GM23338 (cell line): Measurements from ENCODE around the gene PEAR1. TPM values are rescaled to one million over a fixed set of nuclear protein-coding genes. Genes with fewer than 3 reads are reported as not detected.
A peak's percentile ranks its signal among the peaks of the same experiment; 100 is the strongest.

ENCODE experiments used
- ATAC-seq: fragments of 200-7000 bp; cut with Tn5 transposase; 3 replicates; pipeline ENCODE4 v1.9.1; 2020
- DNase-seq: peaks from one replicate; pipeline ENCODE4 v3.0.0-alpha.2; 2015; ENCODE audit warnings: low spot score
- H2AFZ ChIP-seq: fragments of 200-600 bp; sonication (generic); 2 replicates; pipeline ENCODE4 v1.8.0; 2016; ENCODE audit warnings: antibody characterized with exemption, mild to moderate bottlenecking, moderate library complexity
- H3F3A ChIP-seq: fragments of 200-600 bp; sonication (generic); replicated peaks from 2 replicates; pipeline ENCODE4 v1.8.0; 2017; ENCODE audit warnings: antibody characterized with exemption, mixed run types, low read depth
- H3K27ac ChIP-seq: fragments of 200-600 bp; sonication (generic); 2 replicates; pipeline ENCODE4 v1.6.1; 2016; ENCODE audit warnings: low read depth
- H3K27me3 ChIP-seq: fragments of 200-600 bp; sonication (generic); 2 replicates; pipeline ENCODE4 v1.8.0; 2016; ENCODE audit warnings: mild to moderate bottlenecking, mixed run types, moderate library complexity; ENCODE audit not compliant: insufficient read depth
- H3K36me3 ChIP-seq: fragments of 200-600 bp; sonication (generic); 2 replicates; pipeline ENCODE4 v1.8.0; 2016; ENCODE audit warnings: mild to moderate bottlenecking; ENCODE audit not compliant: insufficient read depth
- H3K4me1 ChIP-seq: fragments of 200-600 bp; sonication (generic); 2 replicates; pipeline ENCODE4 v1.8.0; 2016; ENCODE audit warnings: mild to moderate bottlenecking, moderate library complexity; ENCODE audit not compliant: insufficient read depth
- H3K4me2 ChIP-seq: fragments of 200-600 bp; sonication (generic); 2 replicates; pipeline ENCODE4 v1.7.1; 2017; ENCODE audit warnings: mixed run types
- H3K4me3 ChIP-seq: fragments of 200-600 bp; sonication (generic); 2 replicates; pipeline ENCODE4 v1.6.1; 2016; ENCODE audit warnings: mixed run types
- H3K79me2 ChIP-seq: fragments of 200-600 bp; sonication (generic); replicated peaks from 2 replicates; pipeline ENCODE4 v1.8.0; 2017; ENCODE audit warnings: mild to moderate bottlenecking; ENCODE audit not compliant: insufficient read depth
- H3K9me2 ChIP-seq: fragments of 200-600 bp; sonication (generic); 2 replicates; pipeline ENCODE4 v1.8.0; 2017; ENCODE audit not compliant: insufficient read depth
- H4K20me1 ChIP-seq: fragments of 200-600 bp; sonication (generic); replicated peaks from 2 replicates; pipeline ENCODE4 v1.8.0; 2017; ENCODE audit warnings: mild to moderate bottlenecking; ENCODE audit not compliant: insufficient read depth
- H3K27ac Mint-ChIP-seq: 2 replicates; pipeline ENCODE4 v1.8.0; 2020; ENCODE audit warnings: inconsistent platforms, mild to moderate bottlenecking, moderate library complexity, mixed read lengths
- H3K27me3 Mint-ChIP-seq: 3 replicates; pipeline ENCODE4 v1.8.0; 2022; ENCODE audit warnings: low read depth, mild to moderate bottlenecking, moderate library complexity, mixed read lengths, inconsistent platforms; ENCODE audit not compliant: insufficient read depth, poor library complexity
- H3K36me3 Mint-ChIP-seq: 3 replicates; pipeline ENCODE4 v1.8.0; 2021; ENCODE audit warnings: low read depth, mild to moderate bottlenecking, inconsistent platforms, moderate library complexity, mixed read lengths
- H3K4me1 Mint-ChIP-seq: 3 replicates; pipeline ENCODE4 v1.8.0; 2020; ENCODE audit warnings: mild to moderate bottlenecking, inconsistent platforms, mixed read lengths
- H3K4me3 Mint-ChIP-seq: 3 replicates; pipeline ENCODE4 v1.8.0; 2021; ENCODE audit warnings: moderate library complexity, mild to moderate bottlenecking, inconsistent platforms, mixed read lengths
- H3K9me3 Mint-ChIP-seq: 3 replicates; pipeline ENCODE4 v1.8.0; 2020; ENCODE audit warnings: moderate library complexity, mild to moderate bottlenecking, inconsistent platforms, mixed read lengths
- EZH2phosphoT487 ChIP-seq: fragments of 200-600 bp; sonication (generic); IDR thresholded peaks from one replicate; pipeline ENCODE4 v1.8.1; 2018; ENCODE audit warnings: antibody characterized with exemption; ENCODE audit not compliant: unreplicated experiment
- JUNB ChIP-seq: IDR thresholded peaks from one replicate; pipeline ENCODE4 v1.6.1; 2016; ENCODE audit warnings: antibody characterized with exemption; ENCODE audit not compliant: unreplicated experiment
- ZNF114 ChIP-seq: fragments of 250-450 bp; sonication (Bioruptor Pico); IDR thresholded peaks from 2 replicates; pipeline ENCODE4 v1.5.0; 2020; ENCODE audit warnings: mild to moderate bottlenecking, moderate library complexity
- ZNF331 ChIP-seq: fragments of 250-450 bp; sonication (Bioruptor Pico); IDR thresholded peaks from 2 replicates; pipeline ENCODE4 v1.5.0; 2020; ENCODE audit warnings: low read depth, mild to moderate bottlenecking, moderate library complexity
- ZNF462 ChIP-seq: fragments of 250-450 bp; sonication (Bioruptor Pico); IDR thresholded peaks from 2 replicates; pipeline ENCODE4 v1.5.0; 2020; ENCODE audit warnings: mild to moderate bottlenecking, moderate library complexity
- polyA plus RNA-seq: library from polyadenylated mRNA; unstranded; fragments of >200 nt; fragmentation: Nextera tagmentation; extraction: Ambion mirVana; gene quantifications from 2 replicates; pipeline ENCODE4 v1.2.1, GENCODE V29; 2016
- total RNA-seq: library from RNA; depleted of rRNA; stranded (reverse); fragments of >200 nt; shearing (Covaris generic); gene quantifications from 2 replicates; pipeline ENCODE4 v1.2.3, GENCODE V29; 2014
- TF ChIP-seq, protein P1 (sequence below): IDR thresholded peaks from one replicate; pipeline ENCODE4 v1.6.1; 2018; ENCODE audit warnings: antibody characterized with exemption; ENCODE audit not compliant: unreplicated experiment
- TF ChIP-seq, protein P2 (sequence below), 2 experiments: fragments of 200-600 bp in 1 of 2; sonication (generic) in 1 of 2; conservative IDR thresholded peaks; 2 replicates each; pipeline versions ENCODE4 v1.5.1 to v1.6.1; 2016 to 2017; ENCODE audit warnings: antibody characterized with exemption in 2 of 2, low read depth in 2 of 2, mild to moderate bottlenecking in 2 of 2, moderate library complexity in 1 of 2

The PEAR1 gene
- total and polyA plus RNA-seq, 2 experiments from 2014 or later = 0.28 to 0.47 TPM

DNA sequence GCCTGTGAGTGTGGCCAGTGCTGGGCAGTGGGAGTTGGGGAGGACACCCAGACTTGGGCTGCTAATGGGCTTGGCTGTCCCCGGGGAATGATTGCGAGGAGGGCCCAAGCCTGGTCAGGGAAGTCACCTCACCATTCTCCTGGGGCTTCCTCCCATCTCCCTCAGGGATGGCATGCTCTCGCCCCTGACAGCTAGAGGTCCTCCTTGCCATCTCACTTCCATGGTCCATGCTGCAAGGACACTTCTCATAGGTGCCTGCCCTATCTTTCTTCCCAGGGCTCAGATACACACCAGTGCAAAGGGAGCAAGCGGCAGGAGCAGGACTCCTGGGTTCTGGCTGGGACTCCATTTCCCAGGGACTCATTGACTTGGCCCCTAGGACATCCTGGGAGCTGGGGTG, 28.7 kb upstream of the PEAR1 start:
- H3K27me3 ChIP-seq = peaks cover 68% of the 10 kb centered on the region

DNA sequence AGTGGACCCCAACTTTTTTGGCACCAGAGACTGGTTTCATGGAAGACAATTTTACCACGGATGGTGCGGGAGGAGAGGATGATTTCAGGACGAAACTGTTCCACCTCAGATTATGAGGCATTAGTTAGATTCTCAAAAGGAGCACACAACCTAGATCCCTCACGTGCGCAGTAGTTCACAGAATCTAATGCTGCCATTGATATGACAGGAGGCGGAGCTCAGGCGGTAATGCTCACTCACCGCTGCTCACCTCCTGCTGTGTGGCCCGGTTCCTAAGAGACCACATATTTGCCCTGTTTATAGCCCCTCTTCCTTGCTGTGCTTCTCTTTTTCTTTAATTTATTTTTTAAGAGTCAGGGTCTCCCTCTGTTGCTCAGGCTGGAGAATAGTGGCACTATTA, 28.3 kb upstream of the PEAR1 start:
- no peaks in the 10 kb centered on the region for H3K36me3 ChIP-seq
- H3K4me2 ChIP-seq = no peak overlapping the region
- H3K27me3 ChIP-seq = peaks cover 65% of the 10 kb centered on the region
- no peaks in the 10 kb centered on the region for H3K36me3 Mint-ChIP-seq
- no peaks in the 10 kb centered on the region for H3K9me2 ChIP-seq
- 0 out of 2 replicates have a peak, but pooled peaks cover 2% of the 10 kb centered on the region for H3F3A ChIP-seq
- H3K79me2 ChIP-seq = no peaks in the 10 kb centered on the region
- peaks cover 5% of the 10 kb centered on the region; the same call in 1 of the 2 replicates for H4K20me1 ChIP-seq
- H3K4me3 Mint-ChIP-seq = no peak overlapping the region; the same call in 2 of the 3 replicates
- peaks cover 9% of the 10 kb centered on the region; the same call in 1 of the 2 replicates for H3K4me1 ChIP-seq
- peaks cover 55% of the 10 kb centered on the region for H3K27me3 Mint-ChIP-seq
- H3K27ac ChIP-seq = no peak overlapping the region
- H3K4me3 ChIP-seq = no peak overlapping the region
- H3K9me3 Mint-ChIP-seq = peaks cover 3% of the 10 kb centered on the region; the same call in 1 of the 3 replicates
- no peak for DNase-seq
- peaks cover 28% of the 10 kb centered on the region for H3K4me1 Mint-ChIP-seq
- H3K27ac Mint-ChIP-seq = no peak overlapping the region
- H2AFZ ChIP-seq = no peak overlapping the region
- no peak for ATAC-seq
- TF ChIP-seq ZNF462 = no peak
- no peak for TF ChIP-seq JUNB
- no peak for TF ChIP-seq EZH2phosphoT487
- TF ChIP-seq ZNF331 (CRISPR knock-in tag) = no peak
- TF ChIP-seq, protein P1, sequence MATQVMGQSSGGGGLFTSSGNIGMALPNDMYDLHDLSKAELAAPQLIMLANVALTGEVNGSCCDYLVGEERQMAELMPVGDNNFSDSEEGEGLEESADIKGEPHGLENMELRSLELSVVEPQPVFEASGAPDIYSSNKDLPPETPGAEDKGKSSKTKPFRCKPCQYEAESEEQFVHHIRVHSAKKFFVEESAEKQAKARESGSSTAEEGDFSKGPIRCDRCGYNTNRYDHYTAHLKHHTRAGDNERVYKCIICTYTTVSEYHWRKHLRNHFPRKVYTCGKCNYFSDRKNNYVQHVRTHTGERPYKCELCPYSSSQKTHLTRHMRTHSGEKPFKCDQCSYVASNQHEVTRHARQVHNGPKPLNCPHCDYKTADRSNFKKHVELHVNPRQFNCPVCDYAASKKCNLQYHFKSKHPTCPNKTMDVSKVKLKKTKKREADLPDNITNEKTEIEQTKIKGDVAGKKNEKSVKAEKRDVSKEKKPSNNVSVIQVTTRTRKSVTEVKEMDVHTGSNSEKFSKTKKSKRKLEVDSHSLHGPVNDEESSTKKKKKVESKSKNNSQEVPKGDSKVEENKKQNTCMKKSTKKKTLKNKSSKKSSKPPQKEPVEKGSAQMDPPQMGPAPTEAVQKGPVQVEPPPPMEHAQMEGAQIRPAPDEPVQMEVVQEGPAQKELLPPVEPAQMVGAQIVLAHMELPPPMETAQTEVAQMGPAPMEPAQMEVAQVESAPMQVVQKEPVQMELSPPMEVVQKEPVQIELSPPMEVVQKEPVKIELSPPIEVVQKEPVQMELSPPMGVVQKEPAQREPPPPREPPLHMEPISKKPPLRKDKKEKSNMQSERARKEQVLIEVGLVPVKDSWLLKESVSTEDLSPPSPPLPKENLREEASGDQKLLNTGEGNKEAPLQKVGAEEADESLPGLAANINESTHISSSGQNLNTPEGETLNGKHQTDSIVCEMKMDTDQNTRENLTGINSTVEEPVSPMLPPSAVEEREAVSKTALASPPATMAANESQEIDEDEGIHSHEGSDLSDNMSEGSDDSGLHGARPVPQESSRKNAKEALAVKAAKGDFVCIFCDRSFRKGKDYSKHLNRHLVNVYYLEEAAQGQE = no peak

More for the DNA sequence above, 28.7 kb upstream of the PEAR1 start:
- Histone ChIP-seq H3K4me2 (no peak overlapping the region), H3K79me2 (no peaks in the 10 kb centered on the region), H3K9me2 (no peaks in the 10 kb centered on the region), H3K4me3 (no peak overlapping the region), H3K27ac (no peak overlapping the region), H3K4me1 (peaks cover 11% of the 10 kb centered on the region; the same call in 1 of the 2 replicates), H3F3A (0 out of 2 replicates have a peak, but pooled peaks cover 3% of the 10 kb centered on the region), H4K20me1 (peaks cover 5% of the 10 kb centered on the region; the same call in 1 of the 2 replicates), H2AFZ (no peak overlapping the region), H3K36me3 (no peaks in the 10 kb centered on the region)
- Mint-ChIP-seq H3K9me3 (peaks cover 3% of the 10 kb centered on the region; the same call in 1 of the 3 replicates), H3K27me3 (peaks cover 59% of the 10 kb centered on the region), H3K36me3 (no peaks in the 10 kb centered on the region), H3K27ac (no peak overlapping the region), H3K4me1 (peaks cover 29% of the 10 kb centered on the region), H3K4me3 (no peak overlapping the region)
- no peak for TF ChIP-seq ZNF114 (CRISPR knock-in tag)
- TF ChIP-seq, protein P2, sequence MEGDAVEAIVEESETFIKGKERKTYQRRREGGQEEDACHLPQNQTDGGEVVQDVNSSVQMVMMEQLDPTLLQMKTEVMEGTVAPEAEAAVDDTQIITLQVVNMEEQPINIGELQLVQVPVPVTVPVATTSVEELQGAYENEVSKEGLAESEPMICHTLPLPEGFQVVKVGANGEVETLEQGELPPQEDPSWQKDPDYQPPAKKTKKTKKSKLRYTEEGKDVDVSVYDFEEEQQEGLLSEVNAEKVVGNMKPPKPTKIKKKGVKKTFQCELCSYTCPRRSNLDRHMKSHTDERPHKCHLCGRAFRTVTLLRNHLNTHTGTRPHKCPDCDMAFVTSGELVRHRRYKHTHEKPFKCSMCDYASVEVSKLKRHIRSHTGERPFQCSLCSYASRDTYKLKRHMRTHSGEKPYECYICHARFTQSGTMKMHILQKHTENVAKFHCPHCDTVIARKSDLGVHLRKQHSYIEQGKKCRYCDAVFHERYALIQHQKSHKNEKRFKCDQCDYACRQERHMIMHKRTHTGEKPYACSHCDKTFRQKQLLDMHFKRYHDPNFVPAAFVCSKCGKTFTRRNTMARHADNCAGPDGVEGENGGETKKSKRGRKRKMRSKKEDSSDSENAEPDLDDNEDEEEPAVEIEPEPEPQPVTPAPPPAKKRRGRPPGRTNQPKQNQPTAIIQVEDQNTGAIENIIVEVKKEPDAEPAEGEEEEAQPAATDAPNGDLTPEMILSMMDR (conservative IDR thresholded peaks at IDR 0.05; ENCODE audit: low read depth in 2 of 2) = peak in 1 of 2 experiments; percentile 44; a peak in 2 of 4 replicates
- DNase-seq = no peak
- no peak for ATAC-seq
